MV-4-11 (cell line): ENCODE data around the gene TOR1B.
"Not testable (repeated sequence)": the region's sequence is repeated elsewhere in the genome, so short reads cannot be mapped to it uniquely, and the experiment has no call there.

ENCODE experiments used
- DNase-seq: peaks from one replicate; lab custom pipeline; 2025; lab: John Stamatoyannopoulos, UW

TOR1B gene

GRCh38 chr9:129776938-129777768 is 25.8 kb upstream of the TOR1B start:
- DNase-seq: peak; percentile 100

- no peak for DNase-seq
Measured at GRCh38 chr9:129777769-129778130, 25.2 kb upstream of the TOR1B start.

GRCh38 chr9:129778469-129778868 is 24.5 kb upstream of the TOR1B start:
- DNase-seq: no peak

GRCh38 chr9:129779560-129780190 is 23.3 kb upstream of the TOR1B start:
- DNase-seq: no peak

- DNase-seq: no peak
Measured at GRCh38 chr9:129781131-129781530, 21.9 kb upstream of the TOR1B start.

- DNase-seq: no peak
Measured at GRCh38 chr9:129781981-129782380, 21.0 kb upstream of the TOR1B start.

GRCh38 chr9:129783516-129784361 is 19.2 kb upstream of the TOR1B start:
- peak; percentile 58 for DNase-seq

GRCh38 chr9:129784970-129785369 is 18.0 kb upstream of the TOR1B start:
- not testable (repeated sequence) for DNase-seq

- DNase-seq: no peak
Measured at GRCh38 chr9:129785866-129786265, 17.1 kb upstream of the TOR1B start.

- no peak for DNase-seq
Measured at GRCh38 chr9:129786481-129786880, 16.5 kb upstream of the TOR1B start.

GRCh38 chr9:129794549-129794948 is 8.4 kb upstream of the TOR1B start:
- no peak for DNase-seq

GRCh38 chr9:129796029-129796428 is 7.0 kb upstream of the TOR1B start:
- not testable (repeated sequence) for DNase-seq

- no peak for DNase-seq
Measured at GRCh38 chr9:129798973-129799372, 4.0 kb upstream of the TOR1B start.

GRCh38 chr9:129801504-129801903 is 1.5 kb upstream of the TOR1B start:
- DNase-seq: no peak

GRCh38 chr9:129803676-129804060 is 684 bp downstream of the TOR1B start:
- no peak for DNase-seq

GRCh38 chr9:129806061-129806460 is 3.1 kb downstream of the TOR1B start:
- peak; percentile 80 for DNase-seq

GRCh38 chr9:129809346-129809745 is 6.4 kb downstream of the TOR1B start:
- DNase-seq: no peak

- DNase-seq: no peak
Measured at GRCh38 chr9:129810116-129810515, 7.1 kb downstream of the TOR1B start.

GRCh38 chr9:129810788-129811187 is 7.8 kb downstream of the TOR1B start:
- no peak for DNase-seq

- no peak for DNase-seq
Measured at GRCh38 chr9:129811967-129812363, 9.0 kb downstream of the TOR1B start.

GRCh38 chr9:129812385-129812784 is 9.4 kb downstream of the TOR1B start:
- DNase-seq: no peak

GRCh38 chr9:129813661-129814060 is 10.7 kb downstream of the TOR1B start:
- no peak for DNase-seq
